ENCODE results near the gene SESN1.

- TF ChIP-seq CTCF (IDR thresholded peaks at IDR 0.05) (no peak), POLR2A (IDR thresholded peaks at IDR 0.05) (no peak)
Observed at GRCh38 chr6:109125504-109125903, 30.9 kb upstream of the SESN1 start.

Data from Peyer's patch (tissue), 4 donors.